Neural progenitor cell (in vitro differentiated cells): ENCODE data around the gene ARHGAP8. TPM values are rescaled to one million over a fixed set of nuclear protein-coding genes. Genes with fewer than 3 reads are reported as not detected.
A peak's percentile ranks its signal among the peaks of the same experiment; 100 is the strongest.

ENCODE experiments used
- DNase-seq: peaks from one replicate; pipeline ENCODE4 v3.0.0-alpha.2; 2016; ENCODE audit warnings: low spot score
- H2AFZ ChIP-seq: fragments of 200-600 bp; sonication (generic); replicated peaks from 2 replicates; pipeline ENCODE4 v1.6.1; 2016; ENCODE audit warnings: antibody characterized with exemption
- H3F3A ChIP-seq: fragments of 200-600 bp; sonication (generic); 2 replicates; pipeline ENCODE4 v1.6.1; 2016; ENCODE audit warnings: antibody characterized with exemption, low read depth
- H3K27ac ChIP-seq: fragments of 200-600 bp; sonication (generic); 2 replicates; pipeline ENCODE4 v1.5.1; 2016; ENCODE audit warnings: mild to moderate bottlenecking
- H3K27me3 ChIP-seq: fragments of 200-600 bp; sonication (generic); 2 replicates; pipeline ENCODE4 v1.6.1; 2016; ENCODE audit warnings: mild to moderate bottlenecking, moderate library complexity
- H3K36me3 ChIP-seq: fragments of 200-600 bp; sonication (generic); 2 replicates; pipeline ENCODE4 v1.5.1; 2016
- H3K4me1 ChIP-seq: fragments of 200-600 bp; sonication (generic); 2 replicates; pipeline ENCODE4 v1.6.1; 2016; ENCODE audit warnings: mixed run types
- H3K4me2 ChIP-seq: fragments of 200-600 bp; sonication (generic); 2 replicates; pipeline ENCODE4 v1.6.1; 2016
- H3K4me3 ChIP-seq: fragments of 200-600 bp; sonication (generic); 2 replicates; pipeline ENCODE4 v1.5.1; 2016
- H3K79me2 ChIP-seq: fragments of 200-600 bp; sonication (generic); 2 replicates; pipeline ENCODE4 v1.6.1; 2016; ENCODE audit warnings: low read depth
- H3K9ac ChIP-seq: fragments of 200-600 bp; sonication (generic); 2 replicates; pipeline ENCODE4 v1.6.1; 2016
- H3K9me3 ChIP-seq: fragments of 200-600 bp; sonication (generic); 2 replicates; pipeline ENCODE4 v1.5.1; 2016; ENCODE audit warnings: low read depth
- H4K20me1 ChIP-seq: fragments of 200-600 bp; sonication (generic); 2 replicates; pipeline ENCODE4 v1.6.1; 2016; ENCODE audit warnings: low read depth
- H3K27ac Mint-ChIP-seq: 3 replicates; pipeline ENCODE4 v1.8.0; 2021; ENCODE audit warnings: mixed read lengths
- H3K27me3 Mint-ChIP-seq: 2 replicates; pipeline ENCODE4 v1.8.0; 2022; ENCODE audit warnings: low read depth, mild to moderate bottlenecking, inconsistent platforms, moderate library complexity, mixed read lengths; ENCODE audit not compliant: insufficient read depth
- H3K36me3 Mint-ChIP-seq: 3 replicates; pipeline ENCODE4 v1.8.0; 2021; ENCODE audit warnings: mixed read lengths
- H3K4me1 Mint-ChIP-seq: 3 replicates; pipeline ENCODE4 v1.8.0; 2021; ENCODE audit warnings: mixed read lengths
- H3K4me3 Mint-ChIP-seq: 3 replicates; pipeline ENCODE4 v1.8.0; 2021; ENCODE audit warnings: mild to moderate bottlenecking, moderate library complexity, mixed read lengths
- H3K9me3 Mint-ChIP-seq: 3 replicates; pipeline ENCODE4 v1.8.0; 2020; ENCODE audit warnings: mixed read lengths
- EZH2 ChIP-seq: fragments of 200-600 bp; sonication (generic); IDR thresholded peaks from 2 replicates; pipeline ENCODE4 v1.6.1; 2017; ENCODE audit warnings: antibody characterized with exemption, mild to moderate bottlenecking, moderate library complexity
- EZH2phosphoT487 ChIP-seq: fragments of 200-600 bp; sonication (generic); IDR thresholded peaks from 2 replicates; pipeline ENCODE4 v1.6.1; 2017; ENCODE audit warnings: antibody characterized with exemption
- total RNA-seq: library from RNA; depleted of rRNA; stranded (reverse); fragments of >200 nt; gene quantifications from 2 replicates; pipeline ENCODE4 v1.2.3, GENCODE V29; 2015; ENCODE audit warnings: low replicate concordance
- TF ChIP-seq, protein P1 (sequence below): fragments of 200-600 bp; sonication (generic); IDR thresholded peaks from 2 replicates; pipeline ENCODE4 v1.5.1; 2017; ENCODE audit warnings: antibody characterized with exemption, mild to moderate bottlenecking

The ARHGAP8 gene
- total RNA-seq, 1 donor from 2014 or later = 3.0 TPM

DNA sequence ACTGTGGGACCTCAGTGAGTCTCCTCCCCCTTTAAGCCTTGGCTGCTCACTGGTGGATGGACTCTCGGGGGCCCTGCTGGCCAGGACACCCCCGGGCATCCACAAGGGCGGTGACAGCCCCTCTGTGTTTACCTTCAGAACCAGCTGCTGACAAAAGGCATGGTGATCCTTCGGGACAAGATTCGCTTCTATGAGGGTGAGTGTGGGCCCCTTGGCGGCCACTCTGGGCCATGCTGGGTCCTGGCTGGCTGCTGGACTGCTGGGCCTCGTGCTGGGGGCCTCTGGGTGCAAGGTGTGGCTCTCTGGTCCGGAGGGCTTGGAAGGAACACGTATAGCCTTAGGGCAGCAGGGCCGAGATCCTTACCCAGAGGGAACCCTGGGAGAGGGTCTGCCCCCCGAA lies 25.9 kb upstream of the ARHGAP8 start:
- Histone ChIP-seq H3K36me3 (no peaks in the 10 kb centered on the region), H3F3A (peaks cover 7% of the 10 kb centered on the region), H2AFZ (no peak overlapping the region), H3K9ac (no peak overlapping the region), H3K9me3 (no peaks in the 10 kb centered on the region), H3K27ac (no peak overlapping the region), H4K20me1 (no peaks in the 10 kb centered on the region), H3K4me1 (peaks cover 14% of the 10 kb centered on the region), H3K4me3 (no peak overlapping the region), H3K27me3 (no peaks in the 10 kb centered on the region), H3K79me2 (no peaks in the 10 kb centered on the region), H3K4me2 (no peak overlapping the region)
- H3K36me3 Mint-ChIP-seq = no peaks in the 10 kb centered on the region
- H3K4me1 Mint-ChIP-seq = peaks cover 24% of the 10 kb centered on the region
- TF ChIP-seq EZH2phosphoT487 (no peak), EZH2 (no peak)
- TF ChIP-seq, protein P1, sequence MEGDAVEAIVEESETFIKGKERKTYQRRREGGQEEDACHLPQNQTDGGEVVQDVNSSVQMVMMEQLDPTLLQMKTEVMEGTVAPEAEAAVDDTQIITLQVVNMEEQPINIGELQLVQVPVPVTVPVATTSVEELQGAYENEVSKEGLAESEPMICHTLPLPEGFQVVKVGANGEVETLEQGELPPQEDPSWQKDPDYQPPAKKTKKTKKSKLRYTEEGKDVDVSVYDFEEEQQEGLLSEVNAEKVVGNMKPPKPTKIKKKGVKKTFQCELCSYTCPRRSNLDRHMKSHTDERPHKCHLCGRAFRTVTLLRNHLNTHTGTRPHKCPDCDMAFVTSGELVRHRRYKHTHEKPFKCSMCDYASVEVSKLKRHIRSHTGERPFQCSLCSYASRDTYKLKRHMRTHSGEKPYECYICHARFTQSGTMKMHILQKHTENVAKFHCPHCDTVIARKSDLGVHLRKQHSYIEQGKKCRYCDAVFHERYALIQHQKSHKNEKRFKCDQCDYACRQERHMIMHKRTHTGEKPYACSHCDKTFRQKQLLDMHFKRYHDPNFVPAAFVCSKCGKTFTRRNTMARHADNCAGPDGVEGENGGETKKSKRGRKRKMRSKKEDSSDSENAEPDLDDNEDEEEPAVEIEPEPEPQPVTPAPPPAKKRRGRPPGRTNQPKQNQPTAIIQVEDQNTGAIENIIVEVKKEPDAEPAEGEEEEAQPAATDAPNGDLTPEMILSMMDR = no peak
- no peak overlapping the region for H3K4me3 Mint-ChIP-seq
- no peak overlapping the region for H3K27ac Mint-ChIP-seq
- no peaks in the 10 kb centered on the region for H3K9me3 Mint-ChIP-seq
- H3K27me3 Mint-ChIP-seq = no peaks in the 10 kb centered on the region
- no peak for DNase-seq

DNA sequence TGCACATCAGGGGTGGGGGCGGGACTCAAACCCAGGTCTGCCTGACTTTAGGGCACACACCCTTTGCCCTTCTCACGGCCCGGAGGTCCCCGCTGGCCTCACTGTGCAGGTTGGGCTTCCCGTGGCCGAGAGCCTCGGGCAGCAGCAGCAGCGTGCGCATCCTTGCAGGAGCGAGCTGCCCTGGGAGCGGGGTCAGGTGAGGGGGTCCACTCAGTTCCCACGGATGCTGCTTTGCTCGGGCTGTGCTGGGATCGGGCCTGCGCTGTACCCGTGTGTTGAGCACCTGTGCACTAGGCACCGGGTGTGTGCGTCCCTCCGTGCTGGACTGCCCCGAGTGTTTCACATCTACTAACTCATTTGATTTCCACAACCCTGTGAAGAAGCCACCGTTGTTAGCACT lies 25.2 kb upstream of the ARHGAP8 start:
- TF ChIP-seq EZH2 = no peak
- H3K4me3 ChIP-seq = no peak overlapping the region
- Mint-ChIP-seq H3K27me3 (no peaks in the 10 kb centered on the region), H3K36me3 (no peaks in the 10 kb centered on the region), H3K4me1 (peaks cover 20% of the 10 kb centered on the region), H3K27ac (no peak overlapping the region), H3K9me3 (no peaks in the 10 kb centered on the region), H3K4me3 (no peak overlapping the region)
- no peak overlapping the region for H2AFZ ChIP-seq
- H3K9me3 ChIP-seq = no peaks in the 10 kb centered on the region
- no peak for DNase-seq
- H3K27ac ChIP-seq = no peak overlapping the region
- no peaks in the 10 kb centered on the region for H3K36me3 ChIP-seq
- no peaks in the 10 kb centered on the region for H3K27me3 ChIP-seq
- H3K4me1 ChIP-seq = peaks cover 7% of the 10 kb centered on the region
- H4K20me1 ChIP-seq = no peaks in the 10 kb centered on the region
- H3F3A ChIP-seq = peaks cover 1% of the 10 kb centered on the region
- no peak overlapping the region for H3K4me2 ChIP-seq
- H3K79me2 ChIP-seq = no peaks in the 10 kb centered on the region
- no peak overlapping the region for H3K9ac ChIP-seq

DNA sequence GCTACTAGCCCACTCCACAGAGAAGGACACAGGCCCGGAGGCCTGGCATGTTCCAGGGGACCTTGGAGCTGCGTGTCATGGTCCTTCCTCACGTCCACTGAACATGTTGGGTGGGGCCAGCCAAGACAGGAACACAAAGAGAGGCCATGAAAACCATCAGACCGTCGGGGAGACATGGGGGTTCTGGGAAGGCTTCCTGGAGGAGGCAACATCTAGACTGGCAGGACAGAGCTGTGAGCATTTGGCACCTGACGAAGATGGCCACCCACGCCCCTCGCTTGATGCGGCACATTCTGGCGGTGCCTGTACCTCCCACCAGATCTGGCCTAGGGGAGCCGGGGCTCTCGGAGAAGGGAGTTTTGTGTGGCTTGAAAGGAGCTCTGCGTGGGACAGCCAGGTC lies 24.7 kb upstream of the ARHGAP8 start:
- H3K27ac Mint-ChIP-seq = peak overlapping the region; percentile 33
- no peak overlapping the region for H3K9ac ChIP-seq
- H3K4me3 ChIP-seq = no peak overlapping the region
- H3K4me1 ChIP-seq = peaks cover under 1% of the 10 kb centered on the region
- H3K36me3 ChIP-seq = no peaks in the 10 kb centered on the region
- no peak overlapping the region for H3K4me2 ChIP-seq
- H3K27me3 ChIP-seq = no peaks in the 10 kb centered on the region
- no peaks in the 10 kb centered on the region for H3K36me3 Mint-ChIP-seq
- TF ChIP-seq EZH2phosphoT487 = no peak
- TF ChIP-seq, protein P1 = no peak
- TF ChIP-seq EZH2 = no peak
- peaks cover 17% of the 10 kb centered on the region for H3K4me1 Mint-ChIP-seq
- no peaks in the 10 kb centered on the region for H3K9me3 Mint-ChIP-seq
- no peaks in the 10 kb centered on the region for H3K79me2 ChIP-seq
- H3K27me3 Mint-ChIP-seq = peaks cover 1% of the 10 kb centered on the region
- H3F3A ChIP-seq = peaks cover 7% of the 10 kb centered on the region
- H2AFZ ChIP-seq = no peak overlapping the region
- H3K27ac ChIP-seq = no peak overlapping the region
- H3K9me3 ChIP-seq = no peaks in the 10 kb centered on the region
- H3K4me3 Mint-ChIP-seq = no peak overlapping the region
- DNase-seq = no peak
- no peaks in the 10 kb centered on the region for H4K20me1 ChIP-seq

DNA sequence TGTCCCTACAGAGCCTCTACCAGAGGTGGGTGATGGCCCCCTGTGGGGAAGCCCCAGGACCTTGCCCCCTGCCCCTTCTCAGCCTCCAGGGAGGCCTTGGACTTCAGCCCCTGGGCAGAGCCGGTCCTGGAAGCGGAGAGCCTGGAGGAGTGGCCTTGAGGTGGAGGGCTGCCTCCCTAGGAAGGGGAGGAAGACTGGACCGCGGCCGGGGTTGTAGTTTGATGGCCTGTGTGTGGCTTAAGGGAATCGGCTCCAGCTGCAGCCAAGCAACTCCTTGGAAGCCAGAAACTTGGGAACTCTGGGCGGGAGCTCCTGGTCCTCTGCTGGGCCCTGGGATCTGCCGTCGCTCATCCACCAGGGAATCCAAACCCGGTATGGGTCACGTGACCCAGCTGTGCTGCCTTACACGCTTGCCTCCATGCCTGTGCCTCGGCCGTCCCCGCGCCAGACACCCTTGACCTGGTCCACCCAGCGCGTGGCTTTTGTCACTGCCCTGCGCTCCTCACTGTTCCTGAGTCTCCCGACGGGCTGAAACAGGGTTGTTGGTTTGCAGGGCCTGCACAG lies 23.5 kb upstream of the ARHGAP8 start:
- Mint-ChIP-seq H3K27me3 (peaks cover 3% of the 10 kb centered on the region), H3K27ac (peak overlapping the region; percentile 79), H3K4me3 (no peak overlapping the region), H3K36me3 (no peaks in the 10 kb centered on the region), H3K9me3 (no peaks in the 10 kb centered on the region), H3K4me1 (peaks cover 17% of the 10 kb centered on the region)
- no peak for DNase-seq
- Histone ChIP-seq H2AFZ (no peak overlapping the region), H3K4me3 (no peak overlapping the region), H3K36me3 (no peaks in the 10 kb centered on the region), H3K4me2 (no peak overlapping the region), H4K20me1 (no peaks in the 10 kb centered on the region), H3K4me1 (no peaks in the 10 kb centered on the region), H3K27ac (no peak overlapping the region), H3K9me3 (no peaks in the 10 kb centered on the region), H3K79me2 (no peaks in the 10 kb centered on the region), H3K9ac (no peak overlapping the region), H3K27me3 (no peaks in the 10 kb centered on the region), H3F3A (peaks cover 15% of the 10 kb centered on the region)
- TF ChIP-seq, protein P1 = no peak
- TF ChIP-seq EZH2phosphoT487 = no peak
- TF ChIP-seq EZH2 = no peak
